Trophoblast cell (in vitro differentiated cells and primary cell): ENCODE data around the gene DZANK1.

ENCODE experiments used
- DNase-seq, 2 donors: peaks; one replicate each; pipeline ENCODE4 v3.0.0-alpha.2; 2016
- H2AFZ ChIP-seq: 2 replicates; pipeline ENCODE4 v1.6.1; 2013; ENCODE audit warnings: low read length, moderate library complexity, mild to moderate bottlenecking; ENCODE audit not compliant: insufficient read depth, poor library complexity
- H2AK5ac ChIP-seq: 2 replicates; pipeline ENCODE4 v1.6.1; 2013; ENCODE audit warnings: mild to moderate bottlenecking, low read length
- H2BK120ac ChIP-seq: 2 replicates; pipeline ENCODE4 v1.6.1; 2013; ENCODE audit warnings: low read length, mild to moderate bottlenecking, moderate library complexity; ENCODE audit not compliant: insufficient read depth, poor library complexity
- H2BK12ac ChIP-seq: 2 replicates; pipeline ENCODE4 v1.6.1; 2013; ENCODE audit warnings: mild to moderate bottlenecking, low read length, moderate library complexity
- H2BK5ac ChIP-seq: 2 replicates; pipeline ENCODE4 v1.6.1; 2013; ENCODE audit warnings: low read length, low read depth, moderate library complexity, mild to moderate bottlenecking; ENCODE audit not compliant: poor library complexity
- H3K14ac ChIP-seq: 2 replicates; pipeline ENCODE4 v1.6.1; 2013; ENCODE audit warnings: mild to moderate bottlenecking, low read length
- H3K18ac ChIP-seq: 2 replicates; pipeline ENCODE4 v1.6.1; 2013; ENCODE audit warnings: mild to moderate bottlenecking, low read length
- H3K23ac ChIP-seq: 2 replicates; pipeline ENCODE4 v1.6.1; 2013; ENCODE audit warnings: low read length
- H3K27ac ChIP-seq: 2 replicates; pipeline ENCODE4 v1.5.1; 2013; ENCODE audit warnings: low read depth, mild to moderate bottlenecking, inconsistent platforms, low read length, moderate library complexity
- H3K27me3 ChIP-seq: 2 replicates; pipeline ENCODE4 v1.6.1; 2013; ENCODE audit warnings: inconsistent platforms, mild to moderate bottlenecking, low read length, moderate library complexity; ENCODE audit not compliant: insufficient read depth
- H3K36me3 ChIP-seq, 2 experiments: 1 replicate in 1 of 2; 2 replicates in 1 of 2; pipeline ENCODE4 v1.6.1; 2013; ENCODE audit warnings: low read length in 2 of 2, mild to moderate bottlenecking in 2 of 2, moderate library complexity in 1 of 2; ENCODE audit not compliant: insufficient read depth in 2 of 2, control insufficient read depth in 1 of 2
- H3K4ac ChIP-seq: 2 replicates; pipeline ENCODE4 v1.6.1; 2013; ENCODE audit warnings: low read depth, mild to moderate bottlenecking, low read length, moderate library complexity
- H3K4me1 ChIP-seq, 2 experiments: 1 replicate in 1 of 2; 2 replicates in 1 of 2; pipeline ENCODE4 v1.6.1; 2013; ENCODE audit warnings: low read length in 2 of 2, mild to moderate bottlenecking in 2 of 2, moderate library complexity in 1 of 2; ENCODE audit not compliant: insufficient read depth in 2 of 2, control insufficient read depth in 1 of 2
- H3K4me2 ChIP-seq: 2 replicates; pipeline ENCODE4 v1.6.1; 2013; ENCODE audit warnings: inconsistent platforms, mild to moderate bottlenecking, low read length, moderate library complexity
- H3K4me3 ChIP-seq: 2 replicates; pipeline ENCODE4 v1.5.1; 2013; ENCODE audit warnings: mild to moderate bottlenecking, low read depth, low read length, inconsistent platforms
- H3K79me1 ChIP-seq: one replicate; pipeline ENCODE4 v1.6.1; 2013; ENCODE audit warnings: low read length
- H3K79me2 ChIP-seq: 2 replicates; pipeline ENCODE4 v1.6.1; 2013; ENCODE audit warnings: low read length, mild to moderate bottlenecking; ENCODE audit not compliant: control insufficient read depth, insufficient read depth, poor library complexity
- H3K9ac ChIP-seq: 2 replicates; pipeline ENCODE4 v1.6.1; 2013; ENCODE audit warnings: mild to moderate bottlenecking, low read length
- H3K9me3 ChIP-seq: 2 replicates; pipeline ENCODE4 v1.6.1; 2013; ENCODE audit warnings: low read depth, mild to moderate bottlenecking, control low read depth, inconsistent platforms, low read length; ENCODE audit not compliant: insufficient read depth
- H4K12ac ChIP-seq: 2 replicates; pipeline ENCODE4 v1.6.1; 2013; ENCODE audit warnings: low read depth, mild to moderate bottlenecking, low read length, moderate library complexity
- H4K8ac ChIP-seq: 2 replicates; pipeline ENCODE4 v1.6.1; 2013; ENCODE audit warnings: low read depth, mild to moderate bottlenecking, low read length, moderate library complexity
- H4K91ac ChIP-seq: one replicate; pipeline ENCODE4 v1.6.1; 2013; ENCODE audit warnings: low read depth, mild to moderate bottlenecking, low read length, moderate library complexity
- WGBS: extraction: QIAGEN DNeasy Blood & Tissue Kit; methylation state at CpG from one replicate; pipeline ENCODE4 v1.1.7; 2013; ENCODE audit warnings: missing lambda C conversion rate; ENCODE audit not compliant: insufficient read length, insufficient coverage; ENCODE audit errors: extremely low coverage; 5-methylcytosine and 5-hydroxymethylcytosine counted together

DZANK1 gene

DNA sequence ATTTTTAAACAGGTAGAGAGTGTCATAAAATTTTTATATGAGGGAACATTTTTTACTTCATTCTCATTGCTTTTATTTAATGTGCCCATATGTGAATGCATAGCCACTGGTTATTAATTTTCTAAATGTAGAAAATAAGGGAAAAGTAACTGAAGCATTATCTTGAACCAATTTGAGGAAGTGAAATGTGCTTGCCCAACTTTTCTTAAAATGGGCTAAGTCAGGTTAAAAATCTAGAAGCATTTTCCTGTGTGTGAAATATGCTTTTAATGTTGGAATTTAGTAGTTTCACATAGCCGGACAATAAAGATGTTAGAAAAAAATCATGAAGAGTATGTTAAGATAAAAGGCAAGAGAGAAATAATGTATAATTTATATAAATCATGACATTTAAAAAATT, 44.7 kb upstream of the DZANK1 start:
- Histone ChIP-seq H3K4me2 (no peak overlapping the region), H4K91ac (no peak overlapping the region), H3K4me3 (no peak overlapping the region), H3K4ac (no peak overlapping the region), H2BK12ac (no peak overlapping the region), H2AFZ (no peak overlapping the region), H3K79me2 (peaks cover 5% of the 10 kb centered on the region), H3K14ac (no peak overlapping the region), H2AK5ac (no peak overlapping the region), H3K23ac (no peak overlapping the region), H3K36me3 (peaks cover 16 to 23% of the 10 kb centered on the region in 2 experiments), H3K9ac (no peak overlapping the region), H2BK120ac (no peak overlapping the region), H3K27ac (no peak overlapping the region), H3K79me1 (peaks cover 3% of the 10 kb centered on the region), H3K18ac (no peak overlapping the region), H3K9me3 (no peaks in the 10 kb centered on the region), H2BK5ac (no peak overlapping the region), H3K4me1 (peaks cover 7 to 10% of the 10 kb centered on the region in 2 experiments), H4K12ac (no peak overlapping the region), H4K8ac (no peak overlapping the region), H3K27me3 (no peaks in the 10 kb centered on the region)
- no CpG with 5 or more reads among the region's 1 CpG for WGBS
- DNase-seq: no peak

DNA sequence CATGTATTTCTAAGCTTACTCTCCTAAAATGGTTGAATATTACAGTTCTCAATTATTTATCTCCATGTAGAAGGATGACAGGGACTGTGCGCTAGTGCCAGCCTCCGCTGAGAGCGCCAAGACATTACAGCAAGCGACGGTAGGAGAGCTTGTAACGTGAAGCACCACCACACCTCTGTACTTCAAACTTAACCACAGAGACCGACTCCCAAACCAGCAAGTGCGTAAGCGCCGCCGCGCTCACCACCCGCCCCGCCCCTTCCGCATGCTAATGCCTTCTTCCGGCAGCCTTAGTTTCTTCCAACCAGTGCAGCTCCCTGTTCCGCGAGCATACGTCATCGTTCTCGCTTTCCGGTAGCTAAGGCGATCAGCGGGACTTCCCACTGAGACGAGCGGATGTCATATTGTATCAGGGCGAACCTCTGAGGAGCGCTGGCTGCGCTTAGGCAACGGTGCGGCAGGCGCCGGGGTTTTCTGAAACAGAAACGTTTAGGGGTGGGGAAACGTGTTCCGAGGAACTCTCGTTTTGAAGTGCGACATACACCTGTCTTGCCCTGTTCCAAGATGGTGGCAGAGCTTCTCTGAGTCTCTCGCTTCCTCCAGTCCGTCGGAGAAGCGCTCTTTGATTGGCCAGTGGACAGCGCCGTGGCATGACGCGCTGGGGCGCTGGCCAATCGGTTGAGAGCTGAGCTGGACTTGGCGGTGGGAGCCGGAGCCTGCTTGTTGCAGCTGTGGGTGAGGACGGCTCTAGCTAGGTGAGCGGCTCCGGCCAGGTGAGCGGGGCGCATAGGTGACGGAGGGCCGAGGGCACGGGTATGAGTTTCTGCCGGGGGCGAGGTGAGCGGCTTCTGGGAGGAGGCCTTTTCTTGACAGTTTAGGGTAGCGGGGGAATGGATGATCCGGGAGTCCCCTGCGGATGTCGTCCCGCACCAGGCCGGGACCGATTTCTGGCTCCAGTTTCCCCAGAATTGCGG, 40.7 kb upstream of the DZANK1 start, which contains the start of gene SEC23B:
Gene SEC23B (plus strand): TSS at position 723 of the 974 bp plus-strand sequence. CDS start 2,896 bp downstream, outside the sequence.
- Histone ChIP-seq H3K9me3 (no peaks in the 10 kb centered on the region), H4K91ac (peak within 1 kb of the TSS; percentile 83), H3K4ac (peak within 1 kb of the TSS; percentile 72), H3K36me3 (peaks cover 2 to 8% of the 10 kb centered on the region in 2 experiments), H3K4me3 (peak within 1 kb of the TSS; percentile 88), H3K23ac (no peak within 1 kb of the TSS), H3K18ac (peak within 1 kb of the TSS; percentile 73), H4K8ac (peak within 1 kb of the TSS; percentile 92), H2AK5ac (no peak within 1 kb of the TSS), H3K79me1 (peaks cover 3% of the 10 kb centered on the region), H4K12ac (peak within 1 kb of the TSS; percentile 79), H3K9ac (peak within 1 kb of the TSS; percentile 85), H2BK120ac (peak within 1 kb of the TSS; percentile 67), H3K27ac (peak within 1 kb of the TSS; percentile 95), H2AFZ (peak within 1 kb of the TSS; percentile 90), H3K79me2 (peaks cover 5% of the 10 kb centered on the region), H3K4me2 (peak within 1 kb of the TSS; percentile 81), H3K27me3 (no peaks in the 10 kb centered on the region), H2BK5ac (peak within 1 kb of the TSS; percentile 78), H2BK12ac (no peak within 1 kb of the TSS), H3K4me1 (peaks cover 7 to 10% of the 10 kb centered on the region in 2 experiments), H3K14ac (peak within 1 kb of the TSS; percentile 65)
- DNase-seq: peak; percentile 99
- no CpG with 5 or more reads among the region's 69 CpGs for WGBS

DNA sequence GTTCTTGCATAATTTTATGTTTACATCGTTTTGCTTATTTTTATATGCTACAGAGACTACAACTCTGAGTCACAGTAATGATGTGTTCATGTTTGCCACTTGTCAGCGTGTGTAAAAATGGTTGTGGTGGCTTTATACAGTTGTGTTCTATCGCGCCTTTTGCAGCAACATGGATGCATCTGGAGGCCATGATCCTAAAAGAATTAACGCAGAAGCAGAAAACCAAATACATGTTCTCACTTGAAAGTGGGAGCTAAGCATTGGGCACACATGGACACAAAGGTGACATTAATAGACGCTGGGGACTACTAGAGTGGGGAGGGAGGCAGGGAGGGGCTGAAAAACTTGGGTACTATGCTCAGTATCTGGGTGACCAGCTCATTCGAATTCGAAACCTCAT, 39.9 kb upstream of the DZANK1 start:
- no CpG with 5 or more reads among the region's 8 CpGs for WGBS
- Histone ChIP-seq H3K4me2 (peak overlapping the region; percentile 73), H4K12ac (peak overlapping the region; percentile 17), H3K79me2 (peaks cover 5% of the 10 kb centered on the region), H4K8ac (peak overlapping the region; percentile 68), H3K9ac (no peak overlapping the region), H3K27ac (no peak overlapping the region), H3K4me1 (peaks cover 7 to 10% of the 10 kb centered on the region in 2 experiments), H2BK12ac (no peak overlapping the region), H3K79me1 (peaks cover 3% of the 10 kb centered on the region), H3K4ac (no peak overlapping the region), H3K14ac (no peak overlapping the region), H2BK5ac (no peak overlapping the region), H2BK120ac (no peak overlapping the region), H3K9me3 (no peaks in the 10 kb centered on the region), H4K91ac (peak overlapping the region; percentile 32), H3K18ac (no peak overlapping the region), H3K27me3 (no peaks in the 10 kb centered on the region), H3K23ac (no peak overlapping the region), H3K4me3 (no peak overlapping the region), H2AFZ (no peak overlapping the region), H3K36me3 (peaks cover 2 to 8% of the 10 kb centered on the region in 2 experiments), H2AK5ac (no peak overlapping the region)
- DNase-seq: no peak

DNA sequence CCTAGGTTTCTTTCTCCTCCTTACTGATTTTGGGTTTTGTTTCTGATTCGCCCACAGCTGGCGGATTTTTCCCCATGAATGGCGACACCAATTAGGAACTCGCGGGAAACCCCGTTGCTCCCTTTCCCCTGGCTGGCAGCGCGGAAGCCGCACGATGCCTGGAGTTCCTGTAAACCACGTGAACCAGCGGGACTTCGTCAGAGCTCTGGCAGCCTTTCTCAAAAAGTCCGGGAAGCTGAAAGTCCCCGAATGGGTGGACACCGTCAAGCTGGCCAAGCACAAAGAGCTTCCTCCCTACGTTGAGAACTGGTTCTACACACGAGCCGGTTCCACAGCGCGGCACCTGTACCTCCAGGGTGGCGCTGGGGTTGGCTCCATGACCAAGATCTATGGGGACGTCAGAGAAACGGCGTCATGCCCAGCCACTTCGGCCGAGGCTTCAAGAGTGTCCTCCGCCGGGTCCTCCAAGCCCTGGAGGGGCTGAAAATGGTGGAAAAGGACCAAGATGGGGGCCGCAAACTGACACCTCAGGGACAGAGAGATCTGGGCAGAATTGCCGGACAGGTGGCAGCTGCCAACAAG, 37.7 kb upstream of the DZANK1 start:
- H3K79me1 ChIP-seq: peaks cover 3% of the 10 kb centered on the region
- no peak overlapping the region for H2AK5ac ChIP-seq
- H3K27me3 ChIP-seq: no peaks in the 10 kb centered on the region
- H3K23ac ChIP-seq: no peak overlapping the region
- no peak overlapping the region for H2BK120ac ChIP-seq
- no peaks in the 10 kb centered on the region for H3K36me3 ChIP-seq
- peak; percentile 42 to 53 for DNase-seq
- peaks cover 7 to 10% of the 10 kb centered on the region in 2 experiments for H3K4me1 ChIP-seq
- H3K9ac ChIP-seq: no peak overlapping the region
- WGBS: no CpG with 5 or more reads among the region's 31 CpGs
- no peaks in the 10 kb centered on the region for H3K9me3 ChIP-seq
- H3K18ac ChIP-seq: no peak overlapping the region
- H3K14ac ChIP-seq: no peak overlapping the region
- H4K8ac ChIP-seq: no peak overlapping the region
- no peak overlapping the region for H3K4me3 ChIP-seq
- no peak overlapping the region for H3K4ac ChIP-seq
- H3K27ac ChIP-seq: no peak overlapping the region
- H3K4me2 ChIP-seq: no peak overlapping the region
- H4K12ac ChIP-seq: no peak overlapping the region
- no peak overlapping the region for H4K91ac ChIP-seq
- H2BK12ac ChIP-seq: no peak overlapping the region
- H3K79me2 ChIP-seq: peaks cover 5% of the 10 kb centered on the region
- H2AFZ ChIP-seq: no peak overlapping the region
- H2BK5ac ChIP-seq: no peak overlapping the region
